WTC11 (cell line): ENCODE results near the gene NFIX. TPM values are rescaled to one million over a fixed set of nuclear protein-coding genes. Genes with fewer than 3 reads are reported as not detected.

Experiments
- ATF2 ChIP-seq: sonication (generic); formaldehyde crosslinking; IDR thresholded peaks from 2 replicates; pipeline ENCODE4 v1.8.1; 2022; ENCODE audit warnings: low read depth, missing genetic modification reagents, borderline replicate concordance
- ATF3 ChIP-seq: sonication (generic); formaldehyde crosslinking; conservative IDR thresholded peaks from 2 replicates; pipeline ENCODE4 v1.8.1; 2022; ENCODE audit warnings: mild to moderate bottlenecking, missing genetic modification reagents
- ATF6 ChIP-seq: sonication (generic); formaldehyde crosslinking; IDR thresholded peaks from 2 replicates; pipeline ENCODE4 v1.8.1; 2023; ENCODE audit warnings: mild to moderate bottlenecking, missing genetic modification reagents
- CBFB ChIP-seq: sonication (generic); formaldehyde crosslinking; IDR thresholded peaks from 2 replicates; pipeline ENCODE4 v1.8.1; 2022; ENCODE audit warnings: mild to moderate bottlenecking, low read depth, missing genetic modification reagents
- CREM ChIP-seq: sonication (generic); formaldehyde crosslinking; IDR thresholded peaks from 2 replicates; pipeline ENCODE4 v1.8.1; 2022; ENCODE audit warnings: mild to moderate bottlenecking, missing genetic modification reagents, moderate library complexity
- CTCF ChIP-seq: fragments of 200-600 bp; IDR thresholded peaks from 2 replicates; pipeline ENCODE4 v1.8.0; 2022; ENCODE audit warnings: antibody characterized with exemption
- E2F4 ChIP-seq: sonication (generic); formaldehyde crosslinking; IDR thresholded peaks from 2 replicates; pipeline ENCODE4 v1.8.1; 2022; ENCODE audit warnings: low read depth, mild to moderate bottlenecking, moderate library complexity, missing genetic modification reagents, borderline replicate concordance
- FOXJ3 ChIP-seq: sonication (generic); formaldehyde crosslinking; IDR thresholded peaks from 2 replicates; pipeline ENCODE4 v1.9.0; 2021; ENCODE audit warnings: missing genetic modification reagents, mild to moderate bottlenecking, borderline replicate concordance
- FOXP1 ChIP-seq: sonication (generic); formaldehyde crosslinking; IDR thresholded peaks from 2 replicates; pipeline ENCODE4 v1.8.0; 2022; ENCODE audit warnings: missing genetic modification reagents, mild to moderate bottlenecking, moderate library complexity, borderline replicate concordance
- MLX ChIP-seq: sonication (generic); formaldehyde crosslinking; IDR thresholded peaks from 2 replicates; pipeline ENCODE4 v1.8.1; 2023; ENCODE audit warnings: mild to moderate bottlenecking, missing genetic modification reagents, moderate library complexity
- MYBL2 ChIP-seq: sonication (generic); formaldehyde crosslinking; IDR thresholded peaks from 2 replicates; pipeline ENCODE4 v1.8.1; 2023; ENCODE audit warnings: mild to moderate bottlenecking, moderate library complexity, missing genetic modification reagents
- NFATC4 ChIP-seq: fragments of 250-450 bp; sonication (Bioruptor Pico); IDR thresholded peaks from 2 replicates; pipeline ENCODE4 v1.9.0; 2021; ENCODE audit warnings: mild to moderate bottlenecking
- NFYB ChIP-seq: sonication (generic); formaldehyde crosslinking; conservative IDR thresholded peaks from 2 replicates; pipeline ENCODE4 v1.8.0; 2022; ENCODE audit warnings: low read depth, missing genetic modification reagents
- SMAD3 ChIP-seq: sonication (generic); formaldehyde crosslinking; IDR thresholded peaks from 2 replicates; pipeline ENCODE4 v1.8.0; 2022; ENCODE audit warnings: missing genetic modification reagents, mild to moderate bottlenecking, borderline replicate concordance
- SOX15 ChIP-seq: fragments of 250-450 bp; sonication (Bioruptor Pico); IDR thresholded peaks from 2 replicates; pipeline ENCODE4 v1.9.0; 2021; ENCODE audit warnings: mild to moderate bottlenecking
- SP1 ChIP-seq: sonication (generic); formaldehyde crosslinking; conservative IDR thresholded peaks from 2 replicates; pipeline ENCODE4 v1.8.1; 2022; ENCODE audit warnings: missing genetic modification reagents
- TEAD4 ChIP-seq: sonication (generic); formaldehyde crosslinking; IDR thresholded peaks from 2 replicates; pipeline ENCODE4 v1.8.0; 2022; ENCODE audit warnings: mild to moderate bottlenecking, missing genetic modification reagents
- USF1 ChIP-seq: sonication (generic); formaldehyde crosslinking; IDR thresholded peaks from 2 replicates; pipeline ENCODE4 v1.8.0; 2022; ENCODE audit warnings: mild to moderate bottlenecking, missing genetic modification reagents
- ZNF121 ChIP-seq: sonication (generic); formaldehyde crosslinking; IDR thresholded peaks from 2 replicates; pipeline ENCODE4 v1.8.0; 2023; ENCODE audit warnings: missing genetic modification reagents
- ZNF138 ChIP-seq: sonication (generic); formaldehyde crosslinking; conservative IDR thresholded peaks from 2 replicates; pipeline ENCODE4 v1.8.1; 2022; ENCODE audit warnings: mild to moderate bottlenecking, moderate library complexity, missing genetic modification reagents
- ZNF219 ChIP-seq: sonication (generic); formaldehyde crosslinking; IDR thresholded peaks from 2 replicates; pipeline ENCODE4 v1.8.0; 2023; ENCODE audit warnings: missing genetic modification reagents, mild to moderate bottlenecking, borderline replicate concordance
- ZNF281 ChIP-seq: sonication (generic); formaldehyde crosslinking; IDR thresholded peaks from 2 replicates; pipeline ENCODE4 v1.8.0; 2023; ENCODE audit warnings: mild to moderate bottlenecking, missing genetic modification reagents
- ZNF423 ChIP-seq: fragments of 250-450 bp; sonication (Bioruptor Pico); IDR thresholded peaks from 2 replicates; pipeline ENCODE4 v2.1.2; 2022; ENCODE audit warnings: mild to moderate bottlenecking, moderate library complexity
- ZNF425 ChIP-seq: fragments of 250-450 bp; sonication (Bioruptor Pico); conservative IDR thresholded peaks from 2 replicates; pipeline ENCODE4 v1.9.0; 2021; ENCODE audit warnings: mild to moderate bottlenecking
- total RNA-seq: library from RNA; stranded (reverse); gene quantifications from 3 replicates; pipeline ENCODE4 v1.2.3, GENCODE V29; 2021

The NFIX gene
- total RNA-seq, 1 experiment from 2014 or later = 1.4 TPM

- TF ChIP-seq ATF2 (CRISPR knock-in tag) (peak; percentile 63), ZNF219 (CRISPR knock-in tag) (no peak), TEAD4 (no peak), ZNF281 (CRISPR knock-in tag) (peak; percentile 91), ATF6 (CRISPR knock-in tag) (no peak), SOX15 (CRISPR knock-in tag) (no peak), FOXP1 (CRISPR knock-in tag) (peak; percentile 88), E2F4 (peak; percentile 86), FOXJ3 (CRISPR knock-in tag) (no peak), CBFB (CRISPR knock-in tag) (0 out of 2 replicates have a peak, but pooled peaks have one; percentile 44), CREM (peak; percentile 91), CTCF (no peak), SMAD3 (CRISPR knock-in tag) (no peak), ZNF423 (no peak), MLX (CRISPR knock-in tag) (no peak; the same call in 1 of the 2 replicates), ZNF138 (CRISPR knock-in tag) (no peak), USF1 (CRISPR knock-in tag) (peak; percentile 100), SP1 (CRISPR knock-in tag) (peak; percentile 93), ZNF425 (CRISPR knock-in tag) (peak; percentile 84), ZNF121 (no peak), ATF3 (0 out of 2 replicates have a peak, but pooled peaks have one; percentile 48), NFATC4 (CRISPR knock-in tag) (peak; percentile 97), NFYB (no peak; the same call in 1 of the 2 replicates), MYBL2 (CRISPR knock-in tag) (peak; percentile 69; the same call in 1 of the 2 replicates)
Observed at GRCh38 chr19:12945479-12946091, 49.7 kb upstream of the NFIX start, which contains the start of gene RAD23A (continued).
